Bone marrow (tissue), 2 donors: ENCODE data around the gene PUS3.
A peak's percentile ranks its signal among the peaks of the same experiment; 100 is the strongest.

Experiments
- DNase-seq, 2 donors: peaks; one replicate each; lab custom pipeline; 2025; lab: John Stamatoyannopoulos, UW

The PUS3 gene

DNA sequence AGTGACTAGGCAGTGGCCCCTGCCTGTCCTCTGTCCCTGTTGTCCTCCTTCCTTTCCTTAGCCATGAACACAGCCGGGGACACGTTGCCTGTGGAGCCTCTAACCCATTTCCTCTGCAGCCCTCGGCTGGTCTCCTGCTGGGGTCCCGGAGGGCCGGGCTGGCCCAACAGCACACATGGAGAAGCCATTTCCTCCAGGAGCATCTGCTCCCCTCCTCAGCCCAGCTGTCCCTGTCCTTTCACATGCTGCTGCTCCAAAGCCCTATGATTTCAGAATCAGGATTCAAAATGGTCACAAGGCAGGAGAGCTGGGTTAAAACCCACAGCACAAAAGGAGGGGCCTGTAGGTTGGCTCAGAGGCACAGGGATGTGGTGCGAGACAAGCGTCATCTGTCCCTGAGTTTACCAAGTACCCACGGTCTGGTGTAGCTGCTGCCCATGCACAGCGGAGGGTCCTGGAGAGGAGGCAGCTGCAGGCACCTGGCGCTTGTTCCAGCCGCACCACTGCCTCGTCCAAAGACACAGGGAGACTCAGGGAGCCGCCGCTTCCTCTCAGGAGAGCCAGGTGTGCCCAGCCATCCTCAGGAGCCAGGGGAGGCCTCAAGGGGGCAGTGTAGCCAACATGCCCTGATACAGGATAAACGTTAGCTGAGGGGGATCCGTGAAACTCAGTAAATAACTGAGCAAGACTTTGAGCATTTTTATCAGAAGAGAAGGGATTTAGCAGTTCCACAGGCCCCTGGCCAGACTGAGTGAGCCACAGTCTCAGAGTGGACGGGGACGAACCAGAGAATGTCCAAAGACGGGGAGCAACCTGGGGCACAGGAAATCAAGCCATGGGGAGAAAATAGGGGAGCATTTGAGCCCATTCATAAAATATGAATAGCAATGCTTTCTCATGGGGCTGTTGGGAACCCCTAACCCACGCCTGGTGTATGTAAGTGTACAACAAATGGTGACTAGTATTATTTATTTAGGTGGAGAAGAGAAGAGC lies 38.9 kb upstream of the PUS3 start:
- no peak for DNase-seq

DNA sequence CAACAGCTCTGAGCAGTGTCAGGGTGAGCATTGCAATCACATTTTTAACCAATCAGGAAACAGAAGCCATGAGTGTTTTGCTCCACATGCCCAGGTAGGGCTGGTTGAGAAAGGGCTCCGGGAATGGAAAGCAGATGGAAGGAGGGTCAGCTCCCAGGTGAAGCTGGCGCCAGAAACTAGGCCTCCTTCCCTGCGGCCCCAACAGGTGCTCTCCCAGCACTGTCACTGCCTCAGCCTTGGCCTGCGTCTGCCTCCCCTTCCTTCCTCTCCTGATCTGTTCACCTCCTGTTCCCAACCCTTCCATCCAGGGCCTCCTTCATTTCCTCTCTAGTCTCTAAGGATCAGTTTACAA lies 38.2 kb upstream of the PUS3 start:
- no peak for DNase-seq

GRCh38 chr11:125940145-125940544 lies 37.1 kb upstream of the PUS3 start:
- no peak for DNase-seq

- DNase-seq, result no peak
Measured at GRCh38 chr11:125939081-125939521, 36.1 kb upstream of the PUS3 start.

DNA sequence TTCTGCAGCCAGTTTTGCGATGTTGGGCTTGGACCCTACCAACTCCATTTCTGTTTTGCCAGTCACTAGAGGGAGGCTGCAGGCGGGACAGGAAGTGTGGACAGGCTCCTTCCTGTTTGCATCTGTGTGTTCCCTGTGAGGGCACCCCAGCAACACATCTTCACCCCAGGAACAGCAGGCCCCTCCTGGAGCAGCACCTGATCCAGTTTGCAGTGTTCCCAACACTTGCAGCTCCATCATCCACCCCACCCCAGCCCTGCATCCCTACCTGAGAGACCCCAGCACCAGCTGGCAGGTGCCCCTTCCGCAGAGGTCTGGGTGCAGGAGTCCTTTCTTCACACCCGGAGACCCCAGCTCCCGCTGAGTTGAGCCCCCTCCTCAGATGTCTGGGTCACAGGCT lies 35.4 kb upstream of the PUS3 start:
- DNase-seq, result no peak

DNA sequence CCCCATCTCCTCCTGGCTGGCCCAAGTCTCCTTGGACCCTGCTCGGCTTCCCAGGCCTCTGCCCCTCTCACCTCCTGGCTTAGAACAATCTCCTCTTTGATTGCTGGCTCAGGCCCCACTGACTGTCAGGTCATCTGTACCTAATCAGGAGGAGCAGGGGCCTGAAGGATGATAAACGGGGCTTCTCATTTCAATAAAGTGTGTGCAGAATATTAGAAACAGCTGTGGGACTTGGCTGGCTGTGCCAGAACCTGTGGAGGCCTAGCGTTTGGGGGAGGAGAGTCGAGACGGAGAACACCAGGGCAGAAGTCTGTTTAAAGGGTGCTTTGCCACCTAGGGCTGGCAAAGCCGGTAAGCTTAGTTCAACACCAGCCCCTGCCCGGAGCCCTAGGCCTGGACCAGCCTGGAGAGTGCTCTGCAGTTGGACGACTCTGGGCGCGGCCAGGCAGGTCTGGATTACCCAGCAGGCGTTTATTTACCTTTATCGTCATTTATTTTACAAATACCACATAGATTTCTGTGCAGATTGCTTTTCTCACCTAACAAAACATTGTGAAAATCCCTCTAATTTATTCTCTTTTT lies 32.7 kb upstream of the PUS3 start:
- DNase-seq, result no peak

DNA sequence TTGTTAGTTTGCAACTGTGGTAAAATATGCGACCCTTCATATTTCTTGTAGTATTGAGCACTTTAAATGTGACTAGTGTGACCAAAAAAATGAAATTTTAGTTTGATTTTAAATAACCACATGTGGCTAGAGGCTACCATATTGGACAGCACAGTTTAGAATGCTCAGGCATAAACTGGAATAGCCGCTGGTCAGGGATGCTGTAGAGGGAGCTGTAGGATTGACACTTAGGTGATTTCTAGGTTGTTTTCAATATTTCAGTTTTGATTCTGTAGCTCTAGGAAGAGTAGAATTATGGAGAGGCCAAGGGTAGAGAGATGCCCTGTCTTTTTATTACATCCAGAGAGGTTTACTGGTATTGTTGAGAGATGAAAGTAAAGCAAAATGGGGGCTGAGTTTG lies 32.0 kb upstream of the PUS3 start:
- DNase-seq, result no peak

DNA sequence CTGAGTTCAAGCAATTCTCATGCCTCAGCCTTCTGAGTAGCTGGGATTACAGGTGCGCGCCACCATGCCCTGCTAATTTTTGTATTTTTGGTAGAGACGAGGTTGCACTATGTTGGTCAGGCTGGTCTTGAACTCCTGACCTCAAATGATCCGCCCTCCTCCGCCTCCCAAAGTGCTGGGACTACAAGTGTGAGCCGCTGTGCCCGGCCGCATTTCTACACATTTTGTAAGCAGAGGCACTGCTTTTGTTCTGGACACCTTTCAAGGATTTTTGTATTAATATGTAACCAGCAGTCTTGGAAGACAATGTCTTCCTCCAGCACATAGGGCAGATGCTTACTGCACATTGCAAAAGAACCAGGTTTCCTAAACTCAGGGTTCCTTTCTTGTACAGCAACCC lies 31.5 kb upstream of the PUS3 start:
- no peak for DNase-seq

- no peak for DNase-seq
Measured at GRCh38 chr11:125933030-125933813, 30.2 kb upstream of the PUS3 start.

DNA sequence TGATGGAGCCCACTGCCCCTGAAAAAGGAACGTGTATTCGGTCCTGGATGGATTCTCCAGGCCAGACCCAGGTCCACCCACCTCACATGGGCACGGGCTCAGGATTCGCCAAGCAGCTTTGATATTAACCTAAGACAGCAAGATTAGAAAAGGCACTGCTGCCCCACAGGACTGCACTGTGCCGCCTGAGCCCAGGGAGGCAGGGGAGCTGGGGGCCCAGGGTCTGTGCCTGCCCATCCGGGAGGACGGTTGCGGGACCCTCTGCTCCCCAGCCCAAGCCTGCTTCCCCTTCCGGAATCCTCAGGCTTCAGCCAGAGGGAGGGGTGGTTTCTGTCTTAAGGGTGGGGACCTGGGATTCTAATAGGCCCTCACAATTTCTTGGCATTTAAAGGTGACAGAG lies 29.3 kb upstream of the PUS3 start:
- DNase-seq, result no peak

GRCh38 chr11:125931668-125932067 lies 28.7 kb upstream of the PUS3 start:
- no peak for DNase-seq

GRCh38 chr11:125931116-125931515 lies 28.1 kb upstream of the PUS3 start:
- DNase-seq, result no peak

DNA sequence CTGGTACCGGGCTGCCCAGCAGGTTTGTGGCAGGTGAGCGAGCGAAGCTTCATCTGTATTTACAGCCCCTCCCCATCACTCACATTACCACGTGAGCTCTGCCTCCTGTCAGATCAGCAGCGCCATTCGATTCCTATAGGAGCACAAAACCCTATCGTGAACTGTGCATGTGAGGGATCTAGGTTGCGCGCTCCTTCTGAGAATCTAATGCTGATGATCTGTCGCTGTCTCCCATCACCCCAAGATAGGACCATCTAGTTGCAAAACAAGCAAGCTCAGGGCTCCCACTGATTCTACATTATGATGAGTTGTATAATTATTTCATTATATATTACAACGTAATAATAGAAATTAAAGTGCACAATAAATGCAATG lies 27.1 kb upstream of the PUS3 start:
- DNase-seq, result no peak

GRCh38 chr11:125929445-125930075 lies 26.6 kb upstream of the PUS3 start:
- DNase-seq, result no peak

- no peak for DNase-seq
Measured at GRCh38 chr11:125926682-125927081, 23.7 kb upstream of the PUS3 start.

GRCh38 chr11:125925804-125926203 lies 22.8 kb upstream of the PUS3 start:
- no peak for DNase-seq

GRCh38 chr11:125925247-125925740 lies 22.3 kb upstream of the PUS3 start:
- DNase-seq, result no peak

- DNase-seq, result no peak
Measured at GRCh38 chr11:125924384-125925007, 21.5 kb upstream of the PUS3 start.

DNA sequence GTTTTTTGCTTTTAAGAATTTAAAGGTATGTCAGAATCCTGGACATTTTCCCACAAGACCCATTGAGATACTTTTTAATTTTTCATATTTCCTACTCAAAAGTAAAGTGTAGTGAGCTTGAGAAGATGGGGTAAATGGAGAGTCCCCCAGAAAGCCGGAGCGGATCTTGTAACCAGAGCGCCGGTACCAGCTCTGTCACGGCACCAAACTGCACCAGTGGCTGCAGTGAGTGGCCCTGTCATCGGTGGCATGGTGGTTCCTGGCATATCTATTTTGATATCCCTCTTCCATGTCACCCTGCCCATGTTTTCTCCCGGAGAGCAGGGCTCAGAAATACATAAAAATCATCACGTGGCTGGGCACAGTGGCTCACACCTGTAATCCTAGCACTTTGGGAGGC lies 20.6 kb upstream of the PUS3 start:
- DNase-seq, result no peak

- peak in 1 of 2 donors; percentile 27 for DNase-seq
Measured at GRCh38 chr11:125923012-125923579, 20.1 kb upstream of the PUS3 start.

DNA sequence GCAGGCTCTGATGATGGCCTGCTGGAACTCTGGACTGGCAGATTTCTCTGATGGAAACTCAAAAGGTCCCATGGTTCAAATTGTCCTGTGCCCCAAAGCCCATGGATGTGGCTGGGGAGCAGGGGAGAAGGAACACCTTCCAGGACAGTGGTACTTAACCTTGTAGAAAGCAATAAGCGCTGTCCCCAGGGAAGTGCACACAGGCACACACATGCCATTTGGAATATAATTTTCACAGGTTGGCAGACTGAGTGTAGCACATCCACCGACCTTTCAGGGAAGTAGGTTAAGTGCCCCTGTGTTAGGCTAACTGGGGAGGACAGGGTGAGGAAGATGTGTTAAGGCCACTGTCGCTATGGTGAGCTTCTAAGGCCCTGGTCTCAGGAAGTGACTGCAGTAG lies 19.1 kb upstream of the PUS3 start:
- no peak for DNase-seq
